H1 (cell line): ENCODE data around the gene GDAP1L1. TPM values are rescaled to one million over a fixed set of nuclear protein-coding genes. Genes with fewer than 3 reads are reported as not detected.

Source experiments
- CTCF ChIA-PET: fragments of 300-600 bp; sonication (Branson Sonifier 250); formaldehyde crosslinking; loops from one replicate; lab custom pipeline; 2021; ENCODE audit not compliant: partially characterized antibody; lab: Charles Lee
- POLR2A ChIA-PET: fragments of 300-600 bp; sonication (Branson Sonifier 250); formaldehyde crosslinking; loops from one replicate; lab custom pipeline; 2021; ENCODE audit warnings: inconsistent platforms; ENCODE audit not compliant: partially characterized antibody; lab: Charles Lee
- DNase-seq, 2 experiments: peaks; one replicate each; pipeline versions ENCODE4 v3.0.0 to v3.0.0-alpha.2; 2010 to 2022; ENCODE audit warnings: low spot score in 2 of 2, low read depth in 1 of 2, mixed read lengths in 1 of 2
- FAIRE-seq: peaks from 2 replicates; lab custom pipeline; 2011; peaks lifted over from hg19 to GRCh38; lab: Jason Lieb, UNC
- H2AFZ ChIP-seq: 2 replicates; pipeline ENCODE4 v1.8.1; 2012; ENCODE audit warnings: low read length, inconsistent platforms
- H2AK5ac ChIP-seq: 2 replicates; pipeline ENCODE4 v1.6.1; 2013; ENCODE audit warnings: low read depth, low read length
- H2BK120ac ChIP-seq: replicated peaks from 2 replicates; pipeline ENCODE3; 2013; ENCODE audit warnings: low read depth, low read length, inconsistent platforms
- H2BK12ac ChIP-seq: 2 replicates; pipeline ENCODE4 v1.6.1; 2013; ENCODE audit warnings: low read depth, low read length
- H2BK15ac ChIP-seq: 2 replicates; pipeline ENCODE4 v1.6.1; 2013; ENCODE audit warnings: low read length
- H2BK20ac ChIP-seq: 2 replicates; pipeline ENCODE4 v1.6.1; 2013; ENCODE audit warnings: low read length
- H2BK5ac ChIP-seq: 2 replicates; pipeline ENCODE4 v1.6.1; 2013; ENCODE audit warnings: low read depth, low read length
- H3K14ac ChIP-seq: 2 replicates; pipeline ENCODE4 v1.6.1; 2013; ENCODE audit warnings: inconsistent platforms; ENCODE audit not compliant: insufficient read length
- H3K18ac ChIP-seq: 2 replicates; pipeline ENCODE4 v1.6.1; 2013; ENCODE audit warnings: low read length; ENCODE audit errors: extremely low read depth
- H3K23ac ChIP-seq: 2 replicates; pipeline ENCODE4 v1.6.1; 2013; ENCODE audit warnings: inconsistent platforms; ENCODE audit not compliant: insufficient read length
- H3K23me2 ChIP-seq: 2 replicates; pipeline ENCODE4 v1.6.1; 2013; ENCODE audit warnings: low read depth, low read length
- H3K27ac ChIP-seq: 2 replicates; pipeline ENCODE4 v1.6.1; 2011; ENCODE audit warnings: low read depth, low read length, inconsistent platforms
- H3K27me3 ChIP-seq, 4 experiments: replicated peaks in 1 of 4; 1 replicate in 1 of 4; 2 replicates in 3 of 4; pipeline versions ENCODE4 v1.6.1 to v1.8.1; 2011 to 2013; ENCODE audit warnings: low read length in 3 of 4, mild to moderate bottlenecking in 3 of 4, inconsistent platforms in 2 of 4, mixed read lengths in 2 of 4, moderate library complexity in 1 of 4; ENCODE audit not compliant: control insufficient read depth in 3 of 4, insufficient read depth in 3 of 4; ENCODE audit errors: extremely low read depth in 1 of 4
- H3K36me3 ChIP-seq, 4 experiments: 2 replicates each; pipeline versions ENCODE4 v1.6.1 to v1.8.1; 2011 to 2013; ENCODE audit warnings: mild to moderate bottlenecking in 4 of 4, low read length in 3 of 4, moderate library complexity in 2 of 4, control low read depth in 1 of 4, inconsistent platforms in 1 of 4; ENCODE audit not compliant: insufficient read depth in 4 of 4, control insufficient read depth in 2 of 4
- H3K4ac ChIP-seq: replicated peaks from 2 replicates; pipeline ENCODE3; 2013; ENCODE audit warnings: low read length, low read depth, mixed read lengths, inconsistent platforms; ENCODE audit not compliant: insufficient read length
- H3K4me1 ChIP-seq, 4 experiments: replicated peaks in 1 of 4; 1 replicate in 1 of 4; 2 replicates in 3 of 4; pipeline versions ENCODE4 v1.6.1 to v1.8.1; 2011 to 2013; ENCODE audit warnings: low read length in 3 of 4, inconsistent platforms in 2 of 4, mixed read lengths in 1 of 4; ENCODE audit not compliant: insufficient read depth in 4 of 4, control insufficient read depth in 3 of 4
- H3K4me2 ChIP-seq, 2 experiments: 2 replicates each; pipeline versions ENCODE4 v1.6.1 to v1.8.1; 2011 to 2013; ENCODE audit warnings: low read depth in 2 of 2, low read length in 2 of 2, control low read depth in 1 of 2, inconsistent platforms in 1 of 2, mild to moderate bottlenecking in 1 of 2; ENCODE audit not compliant: insufficient read depth in 1 of 2
- H3K4me3 ChIP-seq, 4 experiments: fragments of 200-600, 300-600 bp in 1 of 4; sonication (generic), shearing (Covaris generic), sonication (Bioruptor Twin) in 1 of 4; 2 replicates each; pipeline versions ENCODE4 v1.5.1 to v1.8.1; 2011 to 2016; ENCODE audit warnings: low read length in 4 of 4, low read depth in 3 of 4, control low read depth in 2 of 4, inconsistent platforms in 2 of 4, mild to moderate bottlenecking in 2 of 4, mixed read lengths in 1 of 4, moderate library complexity in 1 of 4; ENCODE audit not compliant: insufficient read depth in 2 of 4; ENCODE audit errors: extremely low read depth in 1 of 4
- H3K56ac ChIP-seq: replicated peaks from 2 replicates; pipeline ENCODE3; 2013; ENCODE audit warnings: low read depth, mild to moderate bottlenecking, mixed read lengths, low read length, inconsistent platforms; ENCODE audit not compliant: insufficient read length
- H3K79me1 ChIP-seq: 2 replicates; pipeline ENCODE4 v1.6.1; 2013; ENCODE audit warnings: low read depth, low read length, control low read depth
- H3K79me2 ChIP-seq, 2 experiments: 2 replicates each; pipeline versions ENCODE4 v1.6.1 to v1.8.1; 2012 to 2013; ENCODE audit warnings: low read length in 2 of 2, mild to moderate bottlenecking in 2 of 2, inconsistent platforms in 1 of 2; ENCODE audit not compliant: insufficient read depth in 2 of 2, control insufficient read depth in 1 of 2
- H3K9ac ChIP-seq, 4 experiments: replicated peaks in 1 of 4; 1 replicate in 1 of 4; 2 replicates in 3 of 4; pipeline versions ENCODE4 v1.6.1 to v1.8.1; 2011 to 2013; ENCODE audit warnings: low read depth in 3 of 4, low read length in 3 of 4, control low read depth in 2 of 4, mild to moderate bottlenecking in 2 of 4, moderate library complexity in 2 of 4, inconsistent platforms in 1 of 4; ENCODE audit errors: extremely low read depth in 1 of 4
- H3K9me3 ChIP-seq, 2 experiments: 2 replicates each; pipeline versions ENCODE4 v1.6.1 to v1.8.1; 2012 to 2013; ENCODE audit warnings: mild to moderate bottlenecking in 2 of 2, moderate library complexity in 2 of 2, control low read depth in 1 of 2, inconsistent platforms in 1 of 2, low read depth in 1 of 2, low read length in 1 of 2, mixed read lengths in 1 of 2; ENCODE audit not compliant: insufficient read depth in 2 of 2
- H4K20me1 ChIP-seq, 2 experiments: replicated peaks in 1 of 2; 2 replicates each; pipeline versions ENCODE3 to v1.8.1; 2011 to 2013; ENCODE audit warnings: inconsistent platforms in 2 of 2, low read length in 2 of 2, mild to moderate bottlenecking in 1 of 2; ENCODE audit not compliant: insufficient read depth in 2 of 2, control insufficient read depth in 1 of 2
- H4K5ac ChIP-seq: 2 replicates; pipeline ENCODE4 v1.6.1; 2013; ENCODE audit warnings: low read length, low read depth, mixed read lengths, inconsistent platforms; ENCODE audit not compliant: insufficient read length
- H4K8ac ChIP-seq: 2 replicates; pipeline ENCODE4 v1.8.0; 2013; ENCODE audit warnings: mild to moderate bottlenecking, moderate library complexity, low read length, inconsistent platforms; ENCODE audit not compliant: insufficient read depth; ENCODE audit errors: extremely low read depth
- H4K91ac ChIP-seq: replicated peaks from 2 replicates; pipeline ENCODE3; 2013; ENCODE audit warnings: low read length, mixed read lengths, inconsistent platforms; ENCODE audit not compliant: insufficient read length
- POLR2AphosphoS5 ChIP-seq: IDR thresholded peaks from 2 replicates; pipeline ENCODE4 v1.6.1; 2011; ENCODE audit warnings: low read depth, low read length
- RXRA ChIP-seq: IDR thresholded peaks from 2 replicates; pipeline ENCODE4 v1.6.1; 2011; ENCODE audit warnings: low read depth, mild to moderate bottlenecking, low read length, moderate library complexity; ENCODE audit not compliant: insufficient read depth
- WGBS, 2 experiments: shearing (Covaris generic) in 1 of 2; methylation state at CpG; one replicate each; pipeline versions ENCODE4 v1.1.6 to v1.1.7; 2013 to 2015; ENCODE audit warnings: low lambda C conversion rate in 2 of 2, mixed read lengths in 2 of 2, inconsistent platforms in 1 of 2, low coverage in 1 of 2, missing lambda C conversion rate in 1 of 2; ENCODE audit not compliant: insufficient replicate concordance in 2 of 2, insufficient coverage in 1 of 2, insufficient read length in 1 of 2; ENCODE audit errors: extremely low coverage in 1 of 2, missing lambda C conversion rate in 1 of 2; 5-methylcytosine and 5-hydroxymethylcytosine counted together
- polyA plus RNA-seq, 7 experiments: library from polyadenylated mRNA; depleted of rRNA in 3 of 7; stranded (reverse) in 5 of 7; unstranded in 2 of 7; fragments of >200 nt in 5 of 7; fragments of 200-250 nt in 2 of 7; gene quantifications; 1 replicate in 5 of 7; 2 replicates in 1 of 7; 4 replicates in 1 of 7; pipeline versions ENCODE4 v1.2.1 to v1.2.3, GENCODE V29; 2011 to 2013; ENCODE audit warnings: missing spikeins in 2 of 7, mixed read lengths in 2 of 7
- total RNA-seq: library from RNA; stranded (reverse); fragmentation: NEBNext Ultra II Directional; extraction: Animal tissue kit (Norgen Biotek cat#: 25700); gene quantifications from 2 replicates; pipeline ENCODE4 v1.2.1, GENCODE V29; 2021

Gene GDAP1L1
- total and polyA plus RNA-seq, 2 of the 8 experiments (the other 6 are each of a cell fraction or from before 2014, with no cell fraction given) = 8.5 to 63.1 TPM

- CTCF ChIA-PET = interaction anchor here (1.6 kb wide), 1 partner anchor 92 kb away, joined by 7 read pairs; no protein-coding TSS in a partner anchor
- H3K27ac ChIP-seq = no peak overlapping the region
- H2BK15ac ChIP-seq = no peak overlapping the region
- 88% methylated on average over 7 of the region's 7 CpGs; no CpG with 5 or more reads in 1 of the 2 experiments for WGBS, 2 experiments
- H4K91ac ChIP-seq = no peak overlapping the region
- H4K20me1 ChIP-seq = peaks cover 3 to 6% of the 10 kb centered on the region in 2 experiments
- H3K4me3 ChIP-seq = peak overlapping the region in 1 of 4 experiments; percentile 98; a peak in 2 of 8 replicates
- no peaks in the 10 kb centered on the region for H3K27me3 ChIP-seq
- H2AFZ ChIP-seq = no peak overlapping the region
- no peak overlapping the region for H2BK20ac ChIP-seq
- TF ChIP-seq POLR2AphosphoS5 (no peak), RXRA (no peak)
- no peak for FAIRE-seq
- H4K8ac ChIP-seq = no peak overlapping the region
- no peak overlapping the region for H2AK5ac ChIP-seq
- peaks cover 4 to 24% (median 13%) of the 10 kb centered on the region in 4 experiments; a peak in 5 of 8 replicates for H3K36me3 ChIP-seq
- H3K9ac ChIP-seq = no peak overlapping the region
- H3K56ac ChIP-seq = no peak overlapping the region
- H2BK12ac ChIP-seq = no peak overlapping the region
- no peak overlapping the region for H3K14ac ChIP-seq
- no peak overlapping the region for H3K23ac ChIP-seq
- peaks cover 11 to 68% of the 10 kb centered on the region in 2 experiments for H3K79me2 ChIP-seq
- POLR2A ChIA-PET = interaction anchor here (0.6 to 1.5 kb wide), 7 partner anchors 9 to 753 kb away, joined by 3 to 4 read pairs (median 3); no protein-coding TSS in a partner anchor
- H3K4me1 ChIP-seq = peaks cover 1 to 6% (median 4%) of the 10 kb centered on the region in 4 experiments
- H3K18ac ChIP-seq = no peak overlapping the region
- DNase-seq = no peak
- H3K23me2 ChIP-seq = peaks cover 8% of the 10 kb centered on the region
- H2BK120ac ChIP-seq = no peak overlapping the region
- H3K9me3 ChIP-seq = no peaks in the 10 kb centered on the region
- H3K4me2 ChIP-seq = peak overlapping the region in 1 of 2 experiments; percentile 95; a peak in 1 of 4 replicates
- no peak overlapping the region for H3K4ac ChIP-seq
- H4K5ac ChIP-seq = no peak overlapping the region
- no peak overlapping the region for H2BK5ac ChIP-seq
- H3K79me1 ChIP-seq = peaks cover 5% of the 10 kb centered on the region
Observed at GRCh38 chr20:44208165-44208564, 38.9 kb upstream of the GDAP1L1 start.
